Stimulated activated CD4-positive, alpha-beta T cell treated with anti-CD3 and anti-CD28 coated beads, Interleukin-2, amount 100 ng/mL, for 4 hours (primary cell): ENCODE results near the gene PPIG.
"Not testable (repeated sequence)": the region's sequence is repeated elsewhere in the genome, so short reads cannot be mapped to it uniquely, and the experiment has no call there.

Experiments
- DNase-seq: peaks from one replicate; pipeline ENCODE4 v3.0.0-alpha.2; 2020; ENCODE audit warnings: low read depth

The PPIG gene

DNA sequence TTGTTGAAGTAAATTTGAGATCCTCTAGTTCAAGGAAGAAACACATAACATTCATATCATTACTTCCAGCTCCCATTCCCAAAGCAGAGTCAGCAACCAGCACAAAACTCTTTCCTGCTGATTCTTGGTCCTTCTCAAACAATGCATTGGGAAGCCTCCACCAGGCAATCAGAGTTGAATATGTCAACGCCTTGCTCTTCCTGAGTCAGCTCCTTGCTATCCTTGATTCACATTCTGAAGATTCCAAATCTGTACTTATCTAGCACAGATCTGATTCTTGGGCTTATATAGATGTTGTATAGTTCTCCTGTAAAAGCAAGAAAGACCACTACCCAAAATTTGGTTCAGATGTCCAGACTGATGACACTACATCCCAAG is 80.4 kb downstream of the PPIG start:
- DNase-seq: no peak

DNA sequence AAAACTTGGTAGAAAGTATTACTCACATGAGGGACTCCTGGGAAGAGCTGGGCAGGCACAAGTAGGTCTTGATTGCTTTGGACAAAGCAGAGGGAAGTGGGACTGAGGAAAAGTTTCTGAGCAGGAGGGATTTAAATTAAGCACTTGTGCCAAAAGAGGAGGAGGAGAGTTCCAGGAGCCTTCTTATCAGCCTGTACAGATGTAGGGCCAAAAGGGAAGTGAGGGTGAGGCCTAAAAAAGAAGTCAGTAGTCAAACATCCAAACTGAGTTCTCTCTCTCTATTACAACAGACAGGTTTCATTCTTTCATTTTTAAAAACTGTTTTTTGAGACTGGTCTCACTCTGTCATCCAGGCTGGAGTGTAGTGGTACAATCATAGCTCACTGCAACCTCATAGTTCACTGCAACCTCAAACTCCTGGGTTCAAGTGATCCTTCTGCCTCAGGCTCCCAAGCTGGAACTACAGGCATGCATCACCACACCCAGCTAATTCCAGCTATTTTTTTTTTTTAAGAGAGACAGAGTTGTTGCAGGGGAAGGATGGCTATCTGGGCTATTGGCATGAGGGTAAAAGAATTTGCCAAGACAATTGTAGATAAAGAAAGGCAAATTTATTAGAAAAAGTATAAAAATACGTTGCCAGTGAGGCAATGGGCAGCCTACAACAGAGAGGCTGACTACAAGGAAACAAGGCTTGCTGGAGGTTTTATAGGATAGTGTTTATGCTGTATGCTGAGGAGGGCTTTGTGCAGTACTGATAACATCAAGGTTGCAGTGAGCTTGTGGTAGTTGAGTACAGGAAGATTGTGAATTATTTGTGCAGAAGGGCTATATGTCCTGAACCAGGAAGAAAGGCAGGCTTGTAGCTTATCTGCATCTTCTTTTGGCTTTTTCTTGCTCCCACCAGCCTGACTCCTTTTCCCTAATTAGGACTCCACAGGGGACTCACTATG is 81.1 kb downstream of the PPIG start:
- no peak for DNase-seq

DNA sequence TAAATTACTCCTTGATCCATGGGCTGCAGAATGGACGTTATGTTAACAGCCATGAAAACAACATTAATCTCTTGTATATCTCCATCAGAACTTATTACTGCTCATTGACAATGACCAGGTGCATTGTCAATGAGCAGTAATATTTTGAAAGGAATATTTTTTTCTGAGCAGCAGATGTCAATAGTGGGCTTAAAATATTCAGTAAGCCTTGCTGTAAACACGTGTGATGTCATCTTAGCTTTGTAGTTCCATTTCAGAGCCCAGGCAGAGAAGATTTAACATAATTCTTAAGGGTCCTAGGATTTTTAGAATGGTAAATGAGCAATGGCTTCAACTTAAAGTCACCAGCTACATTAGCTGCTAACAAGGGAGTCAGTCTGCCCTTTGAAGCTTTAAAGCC is 83.4 kb downstream of the PPIG start:
- no peak for DNase-seq

DNA sequence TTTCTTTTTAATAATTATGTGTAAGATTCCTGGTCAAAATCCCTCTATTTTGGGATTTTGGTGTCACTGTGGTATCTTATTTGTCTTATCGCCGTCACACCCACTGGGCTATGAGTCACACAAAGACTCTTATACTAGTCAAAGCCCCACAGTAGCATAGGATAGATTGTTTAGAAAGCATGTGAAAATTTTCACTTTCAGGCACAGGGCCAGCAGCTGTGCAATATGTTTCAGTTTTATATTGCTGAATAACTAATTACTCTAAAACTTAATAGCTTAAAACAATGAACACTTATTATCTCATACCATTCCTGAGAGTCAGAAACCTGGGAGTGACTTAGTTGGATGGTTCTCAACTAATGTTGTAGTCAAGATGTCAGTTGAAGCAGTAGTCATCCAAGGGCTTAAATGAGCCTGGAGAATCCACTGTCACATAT is 86.1 kb downstream of the PPIG start:
- DNase-seq: no peak

DNA sequence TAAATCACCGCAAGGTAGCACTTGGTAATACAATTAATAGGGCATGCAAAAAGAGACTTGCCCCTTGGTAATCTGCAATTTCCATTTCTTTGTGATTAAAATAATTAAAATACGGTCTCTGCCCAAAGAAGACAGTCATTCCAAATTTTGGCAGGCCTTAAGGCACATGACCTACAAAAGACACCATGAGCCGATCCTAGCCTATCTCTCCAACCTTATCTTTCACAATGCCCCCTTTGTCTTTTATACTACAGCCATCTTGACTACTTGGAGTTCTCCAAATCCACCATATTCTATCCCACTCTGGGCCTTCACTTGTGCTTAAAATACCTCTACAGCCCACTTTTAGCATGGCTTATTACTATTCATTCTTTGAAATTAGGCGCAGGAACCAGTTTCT is 86.8 kb downstream of the PPIG start:
- no peak for DNase-seq

DNA sequence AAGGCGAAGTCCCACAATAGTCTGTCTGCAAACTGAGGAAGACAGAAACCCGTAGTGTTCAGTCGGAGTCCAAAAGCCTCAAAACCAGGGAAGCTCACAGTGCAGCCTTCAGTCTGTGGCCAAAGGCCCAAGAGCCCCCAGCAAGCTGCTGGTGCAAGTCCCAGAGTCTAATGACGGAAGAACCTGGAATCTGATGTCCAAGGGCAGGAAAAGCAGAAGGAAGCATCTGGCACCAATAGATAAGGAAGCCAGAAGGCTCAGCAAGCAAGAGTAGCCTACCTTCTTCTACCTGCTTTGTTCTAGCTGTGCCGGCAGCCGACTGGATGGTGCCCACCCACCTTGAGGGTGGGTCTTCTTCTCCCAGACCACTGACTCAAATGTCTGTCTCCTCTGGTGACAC is 88.3 kb downstream of the PPIG start:
- DNase-seq: no peak

DNA sequence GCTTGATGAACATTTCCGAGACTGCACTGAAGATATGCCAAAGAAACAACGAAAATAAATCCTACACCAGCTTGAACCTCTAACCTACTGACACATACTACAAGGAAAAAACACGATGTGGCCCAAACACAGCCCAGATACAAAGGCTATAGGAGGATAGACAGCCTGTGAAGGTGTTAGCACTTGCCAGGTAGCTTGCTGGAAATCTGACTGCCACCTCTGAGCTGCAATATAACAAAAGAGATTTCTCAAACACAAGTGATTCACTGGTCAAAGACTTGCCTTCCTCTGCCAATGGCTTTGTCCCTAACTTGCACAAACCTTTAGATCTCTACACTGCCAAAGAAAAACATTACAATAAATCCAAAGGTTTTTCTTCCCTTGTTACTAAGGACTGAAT is 89.0 kb downstream of the PPIG start:
- no peak for DNase-seq

DNA sequence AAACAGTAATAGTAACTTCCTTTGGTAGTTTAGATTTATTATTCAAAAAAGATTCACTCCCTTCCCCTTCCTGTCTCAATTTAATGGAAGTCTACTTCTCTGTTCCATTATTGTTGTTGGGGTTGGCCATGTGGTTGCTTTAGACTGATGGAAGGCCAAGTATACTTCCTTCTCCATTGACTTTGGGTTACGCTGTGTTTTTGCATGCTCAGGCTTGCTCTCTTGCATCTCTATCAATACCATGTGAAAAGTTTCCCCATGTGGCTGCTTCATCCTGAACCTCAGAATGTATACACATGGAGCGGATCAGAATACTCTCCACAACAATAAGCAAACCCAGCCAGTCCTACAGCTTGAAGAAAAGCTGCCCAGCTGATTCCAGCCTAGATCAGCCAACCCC is 89.8 kb downstream of the PPIG start:
- no peak for DNase-seq

DNA sequence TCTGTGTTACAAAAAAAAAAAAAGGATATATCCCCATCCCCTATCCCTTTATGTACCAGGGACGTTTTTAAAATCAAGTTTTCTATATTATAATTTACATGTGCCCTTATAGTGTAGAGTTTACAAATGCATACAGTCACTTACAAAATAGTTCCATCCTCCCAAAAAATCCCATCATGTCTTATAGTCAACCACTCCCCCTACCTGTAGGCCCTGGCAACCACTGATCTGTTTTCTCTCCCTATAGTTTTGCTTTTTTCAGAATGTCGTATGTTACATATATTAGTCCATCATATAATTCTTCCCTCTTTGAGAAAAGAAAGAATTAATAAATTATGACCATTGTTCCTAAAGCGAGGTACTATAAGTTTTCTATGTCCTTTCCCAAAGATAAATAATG is 92.2 kb downstream of the PPIG start:
- DNase-seq: no peak

DNA sequence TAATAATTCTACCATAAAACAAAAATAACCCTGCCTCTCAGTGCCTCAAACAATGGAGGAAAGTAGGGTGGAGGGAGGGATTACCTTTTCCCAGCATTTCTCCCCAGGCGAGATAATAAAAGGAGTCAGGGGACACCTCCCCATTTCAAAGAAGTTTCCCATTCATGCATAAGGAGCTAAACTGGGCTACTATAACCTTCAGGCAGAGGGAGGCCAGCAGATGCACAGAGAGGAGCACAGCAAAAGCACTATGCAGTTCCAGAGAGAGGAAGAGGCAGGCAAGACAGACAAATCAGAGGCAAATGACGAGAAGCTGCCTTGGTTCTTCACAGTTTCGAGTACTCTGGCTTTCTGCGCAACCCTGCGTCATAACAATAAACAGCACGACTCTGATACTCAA is 92.7 kb downstream of the PPIG start:
- DNase-seq: no peak

DNA sequence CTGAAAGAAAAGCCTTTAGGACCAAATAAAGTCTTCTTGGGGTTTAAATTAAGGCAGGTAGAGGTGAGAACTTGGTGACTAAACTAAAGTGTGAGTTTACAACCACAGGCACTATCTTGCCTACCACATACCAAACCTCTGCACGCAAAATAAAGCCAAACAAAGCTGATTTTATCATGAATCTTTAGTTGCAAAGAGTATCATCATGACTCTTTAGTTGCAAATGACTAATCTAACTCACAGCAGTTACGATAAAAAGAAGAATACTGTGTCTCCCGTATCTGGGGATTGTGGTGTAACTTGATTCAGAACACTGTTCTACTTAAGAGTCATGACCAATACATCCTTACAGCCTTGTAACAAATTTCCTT is 98.9 kb downstream of the PPIG start:
- DNase-seq: no peak

DNA sequence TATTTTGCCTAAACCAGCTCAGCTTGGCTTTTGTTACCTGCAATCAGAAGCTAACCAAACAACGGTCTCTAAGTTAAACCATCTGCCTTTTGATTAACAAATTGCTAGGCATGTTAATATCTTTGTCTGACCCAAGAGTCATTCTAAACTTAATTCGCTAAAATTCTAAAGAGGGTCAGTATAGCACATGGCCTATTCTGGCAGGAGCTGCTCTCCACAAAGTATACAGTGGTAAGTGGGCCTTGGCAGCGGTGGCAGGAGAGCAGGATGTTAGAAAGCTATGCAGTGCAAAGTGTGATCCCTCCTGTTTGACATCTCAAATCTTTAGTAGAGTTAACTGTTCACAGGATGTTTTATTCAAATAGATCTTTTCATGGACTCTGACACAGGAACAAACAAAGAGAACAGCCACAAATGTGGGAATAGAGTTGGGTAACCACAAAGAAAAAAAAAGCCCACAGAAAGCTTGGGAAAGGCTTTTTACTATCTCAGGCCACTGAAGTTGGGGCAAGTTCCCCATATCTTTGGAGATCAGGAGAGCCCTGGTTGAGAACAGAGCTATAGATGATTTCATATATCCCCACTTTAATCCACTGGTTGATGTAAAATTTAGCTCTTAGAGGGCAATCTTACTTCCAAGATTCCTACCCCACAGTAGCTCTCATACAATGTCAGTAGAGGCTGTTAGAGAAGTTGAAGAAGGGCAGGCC is 99.4 kb downstream of the PPIG start:
- DNase-seq: no peak

DNA sequence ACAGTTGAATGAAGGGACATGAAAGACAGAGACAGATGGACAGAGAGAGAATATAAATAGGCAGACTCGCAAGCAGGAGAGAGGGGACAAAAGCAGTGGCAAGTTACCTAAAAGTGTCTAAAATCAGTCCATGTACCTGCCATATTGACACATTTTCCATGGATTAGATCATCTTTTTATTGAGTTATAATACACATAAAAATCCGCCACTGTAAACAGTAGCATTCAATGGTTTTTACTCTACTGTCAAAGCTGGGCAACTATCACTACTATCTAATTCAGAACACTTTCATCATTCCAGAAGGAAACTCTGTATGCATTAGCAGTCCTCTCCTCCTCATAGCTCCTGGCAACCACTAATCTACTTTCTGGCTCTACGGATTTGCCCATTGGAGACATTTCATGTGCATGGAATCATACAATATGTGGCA is 100.0 kb downstream of the PPIG start:
- no peak for DNase-seq

DNA sequence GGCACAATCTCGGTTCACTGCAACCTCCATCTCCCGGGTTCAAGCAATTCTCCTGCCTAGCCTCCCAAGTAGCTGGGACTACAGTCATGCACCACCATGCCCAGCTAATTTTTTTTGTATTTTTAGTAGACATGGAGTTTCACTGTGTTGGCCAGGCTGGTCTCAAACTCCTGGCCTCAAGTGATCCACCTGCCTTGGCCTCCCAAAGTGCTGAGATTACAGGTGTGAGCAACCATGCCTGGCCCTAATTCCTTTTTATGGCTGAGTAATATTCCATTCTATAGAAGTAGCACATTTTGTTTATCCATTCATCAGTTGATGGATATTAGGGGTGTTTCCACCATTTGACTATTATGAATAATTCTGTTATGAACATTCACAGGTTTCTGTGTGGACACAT is 100.6 kb downstream of the PPIG start:
- DNase-seq: not testable (repeated sequence)

DNA sequence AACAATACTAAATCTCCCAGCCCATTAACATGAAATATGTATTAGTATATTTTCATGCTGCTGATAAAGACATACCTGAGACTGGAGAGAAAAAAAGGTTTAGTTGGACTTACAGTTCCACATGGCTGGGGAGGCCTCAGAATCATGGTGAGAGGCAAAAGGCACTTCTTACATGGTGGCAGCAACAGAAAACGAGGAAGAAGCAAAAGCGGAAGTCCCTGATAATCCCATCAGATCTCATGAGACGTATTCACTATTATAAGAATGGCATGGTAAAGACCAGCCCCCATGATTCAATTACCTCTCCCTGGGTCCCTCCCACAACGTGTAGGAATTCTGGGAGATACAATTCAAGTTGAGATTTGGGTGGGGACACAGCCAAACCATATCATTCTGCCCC is 102.7 kb downstream of the PPIG start:
- DNase-seq: not testable (repeated sequence)

DNA sequence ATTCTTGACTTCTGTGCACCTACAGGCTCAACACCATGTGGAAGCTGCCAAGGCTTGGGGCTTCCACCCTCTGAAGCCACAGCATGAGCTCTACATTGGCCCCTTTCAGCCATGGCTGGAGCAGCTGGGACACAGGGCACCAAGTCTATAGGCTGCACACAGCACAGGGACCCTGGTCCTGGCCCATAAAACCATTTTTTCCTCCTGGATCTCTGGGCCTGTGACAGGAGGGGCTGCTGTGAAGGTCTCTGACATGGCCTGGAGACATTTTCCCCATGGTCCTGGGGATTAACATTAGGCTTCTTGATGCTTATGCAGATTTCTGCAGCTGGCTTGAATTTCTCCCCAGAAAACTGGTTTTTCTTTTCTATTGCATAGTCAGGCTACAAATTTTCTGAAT is 103.8 kb downstream of the PPIG start:
- DNase-seq: not testable (repeated sequence)

DNA sequence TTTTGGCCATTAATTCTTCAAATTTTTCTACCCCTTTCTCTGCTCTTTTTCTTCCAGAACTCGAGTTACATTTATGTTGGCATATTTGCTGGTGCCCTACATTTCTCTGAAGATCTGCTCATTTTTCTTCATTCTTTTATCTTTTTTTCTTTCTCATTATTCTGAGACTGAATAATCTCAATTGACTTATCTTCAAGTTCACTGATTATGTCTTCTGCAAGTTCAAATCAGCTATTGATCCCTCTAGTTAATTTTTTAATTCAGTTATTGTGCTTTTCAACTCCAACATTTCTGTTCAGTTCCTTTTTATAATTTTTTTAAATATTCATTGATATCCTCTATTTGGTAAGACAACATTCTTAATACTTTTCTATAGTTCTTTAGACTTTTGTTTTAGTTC is 106.8 kb downstream of the PPIG start:
- no peak for DNase-seq
